ENCODE data around the gene PPIE. TPM values are rescaled to one million over a fixed set of nuclear protein-coding genes. Genes with fewer than 3 reads are reported as not detected.

Gene PPIE
- total RNA-seq, 4 donors from 2014 or later: 26.6 to 35.6 (median 29.8) TPM

GRCh38 chr1:39799770-39800470, 61.2 kb downstream of the PPIE start:
- TF ChIP-seq CTCF (IDR thresholded peaks at IDR 0.05; ENCODE audit: low read depth): no peak

DNA sequence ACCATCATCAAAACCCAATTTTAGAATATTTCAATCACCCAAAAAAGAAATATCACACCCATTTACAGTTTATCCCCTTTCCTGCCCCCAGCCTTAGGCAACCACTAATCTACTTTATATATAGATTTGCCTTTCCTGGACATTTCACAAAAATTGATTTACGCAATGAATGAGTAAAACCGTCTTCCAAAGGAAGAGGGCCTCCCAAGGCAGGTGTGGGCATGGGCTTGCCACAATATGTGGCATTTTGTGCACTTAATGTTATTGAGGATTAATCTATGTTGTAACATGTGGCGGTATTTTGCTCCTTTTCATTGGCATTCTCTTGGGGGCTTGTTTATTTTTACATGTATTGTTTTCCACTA, 61.8 kb downstream of the PPIE start:
- no peak for TF ChIP-seq CTCF (IDR thresholded peaks at IDR 0.05; ENCODE audit: low read depth)

DNA sequence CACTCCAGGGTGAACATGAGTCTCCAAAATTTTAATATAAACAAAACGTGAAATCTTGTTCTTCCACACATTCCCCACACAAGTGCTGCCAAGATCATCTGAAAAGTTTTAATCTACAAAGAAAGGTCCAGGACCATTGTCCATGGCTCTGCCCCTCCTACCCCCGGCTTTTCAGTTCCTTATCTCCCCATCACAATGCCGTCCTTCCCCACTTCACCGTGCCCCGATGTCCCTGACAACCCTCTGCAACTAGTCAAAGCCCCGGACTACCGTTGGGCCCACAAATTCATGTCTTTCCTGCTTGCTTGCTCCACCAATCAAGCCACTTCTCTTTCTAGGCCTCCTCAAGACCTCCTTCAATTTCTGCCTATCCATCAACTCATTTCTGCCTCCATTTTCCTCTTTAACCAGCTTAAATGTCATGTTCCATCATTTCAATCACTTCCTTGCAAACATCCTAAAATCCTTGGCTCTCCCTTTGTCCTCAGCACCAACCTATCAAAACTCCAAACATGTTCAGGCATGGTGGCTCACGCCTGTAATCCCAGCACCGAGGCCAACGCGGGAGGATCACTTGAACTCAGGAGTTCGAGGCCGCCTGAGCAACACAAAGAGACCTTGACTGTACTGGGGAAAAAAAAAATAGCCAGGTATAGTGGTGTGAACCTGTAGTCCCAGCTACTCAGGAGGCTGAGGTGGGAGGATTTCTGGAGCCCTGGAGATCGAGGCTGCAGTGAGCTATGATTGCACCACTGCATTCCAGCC, 64.0 kb downstream of the PPIE start:
- TF ChIP-seq CTCF (IDR thresholded peaks at IDR 0.05; ENCODE audit: low read depth): no peak

- TF ChIP-seq CTCF (IDR thresholded peaks at IDR 0.05; ENCODE audit: low read depth): no peak
Observed at GRCh38 chr1:39805385-39805784, 66.7 kb downstream of the PPIE start.

DNA sequence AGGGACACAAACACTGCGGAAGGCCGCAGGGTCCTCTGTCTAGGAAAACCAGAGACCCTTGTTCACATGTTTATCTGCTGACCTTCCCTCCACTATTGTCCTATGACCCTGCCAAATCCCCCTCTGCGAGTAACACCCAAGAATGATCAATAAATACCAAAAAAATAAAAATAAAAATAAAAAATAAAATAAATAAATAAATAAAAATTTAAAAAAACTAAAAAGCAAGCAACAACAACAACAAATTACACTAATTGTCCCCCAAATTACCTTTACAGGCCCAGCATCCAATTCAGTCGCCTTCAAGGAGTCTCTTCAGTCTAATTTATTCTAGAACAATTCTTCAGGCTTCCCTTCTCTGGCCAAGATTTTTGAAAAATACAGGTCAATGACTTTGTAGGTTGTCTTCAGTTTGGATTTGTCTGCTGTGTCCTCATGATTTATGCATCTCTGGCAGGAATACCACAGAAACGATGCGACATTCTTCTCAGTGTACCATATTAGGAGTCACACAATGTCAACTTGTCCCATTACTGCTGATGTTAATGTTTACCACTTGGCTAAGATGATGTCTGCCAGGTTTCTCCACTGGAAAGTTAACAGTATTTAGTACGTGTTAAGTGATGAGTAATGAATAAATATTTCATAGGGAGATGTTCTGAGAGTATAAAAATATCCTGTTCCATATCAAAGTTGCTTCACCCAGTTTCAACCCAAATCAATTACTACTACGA, 70.3 kb downstream of the PPIE start:
- TF ChIP-seq CTCF (IDR thresholded peaks at IDR 0.05; ENCODE audit: low read depth): no peak

DNA sequence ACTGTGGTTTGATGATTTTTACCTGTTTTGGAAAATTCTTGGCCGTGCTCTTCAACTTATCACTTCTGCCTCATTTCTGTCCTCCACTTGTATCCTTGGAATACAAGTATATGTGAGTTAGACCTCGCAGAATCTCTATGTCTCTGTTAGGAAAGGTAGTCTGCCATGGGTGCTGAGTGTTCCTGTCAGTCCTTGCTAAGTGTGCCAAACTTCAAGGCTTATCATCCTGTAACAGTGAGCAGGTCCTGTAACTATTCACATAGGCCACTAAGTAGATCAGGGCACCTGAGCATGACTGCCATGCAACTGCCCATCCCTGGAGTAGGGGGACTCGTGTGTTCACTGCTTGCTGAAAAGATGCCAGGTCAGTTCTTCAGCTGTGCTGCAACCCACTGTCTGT, 74.2 kb downstream of the PPIE start:
- TF ChIP-seq CTCF (IDR thresholded peaks at IDR 0.05; ENCODE audit: low read depth): no peak

Small RNAs within 50 kb of the gene (small RNA-seq; reads per million reads assigned to genes)
- gene AL033527.1 (not detected), gene RNU7-121P (not detected)

Other genes starting within 250 kb of the PPIE start
- not detected for gene BMP8A, start 247.2 kb upstream of the PPIE start, total RNA-seq
- gene PABPC4, start 162.1 kb upstream of the PPIE start, total RNA-seq: 100 to 1,000 TPM; 157 to 406 (median 204) TPM
- 1 to 10 TPM; 1.2 to 7.7 (median 4.6) TPM for gene HEYL, start 99.2 kb upstream of the PPIE start, total RNA-seq
- not detected for gene NT5C1A, start 66.8 kb upstream of the PPIE start, total RNA-seq
- gene HPCAL4, start 47.4 kb upstream of the PPIE start, total RNA-seq: not detected
- gene OXCT2, start 32.5 kb downstream of the PPIE start, total RNA-seq: 1 to 10 TPM in 1 of 4 donors, under 1 TPM in 1, not detected in 2; 0.94 to 1.1 TPM
- gene BMP8B, start 50.0 kb downstream of the PPIE start, total RNA-seq: under 1 TPM in 2 of 4 donors, not detected in 2; 0.34 to 0.44 TPM
- gene TRIT1, start 144.6 kb downstream of the PPIE start, total RNA-seq: 10 to 100 TPM in 3 of 4 donors, 1 to 10 TPM in 1; 8.8 to 23.7 (median 16.9) TPM
- under 1 TPM in 3 of 4 donors, not detected in 1; 0.22 to 0.57 (median 0.34) TPM for gene MYCL, start 163.0 kb downstream of the PPIE start, total RNA-seq
- 1 to 10 TPM in 3 of 4 donors, under 1 TPM in 1; 0.66 to 4.6 (median 2.6) TPM for gene MFSD2A, start 216.3 kb downstream of the PPIE start, total RNA-seq